DMS114 treated with DMSO at 0.1 percent for 48 hours (cell line): ENCODE results near the gene HCFC1.

ENCODE experiments used
- DNase-seq: peaks from one replicate; lab custom pipeline; 2025; ENCODE audit not compliant: unreplicated experiment; lab: John Stamatoyannopoulos, UW

Gene HCFC1

GRCh38 chrX:153971450-153972367 lies at the start of gene HCFC1:
Gene HCFC1, minus strand, starts transcription at chrX:153971818. Its CDS starts 978 bp downstream, at chrX:153970840.
- DNase-seq: peak; percentile 76

GRCh38 chrX:154021131-154021611 lies 49.6 kb upstream of the HCFC1 start:
- DNase-seq: no peak

GRCh38 chrX:154020536-154021115 lies 49.0 kb upstream of the HCFC1 start:
- DNase-seq: no peak

- peak; percentile 2 for DNase-seq
Observed at GRCh38 chrX:154019633-154020528, 48.3 kb upstream of the HCFC1 start, which contains the start of gene IRAK1. Gene IRAK1, minus strand, starts transcription at chrX:154019902. Its CDS starts 90 bp downstream, at chrX:154019812.

GRCh38 chrX:154019061-154019621 lies 47.5 kb upstream of the HCFC1 start:
- DNase-seq: no peak

- DNase-seq: no peak
Observed at GRCh38 chrX:154018518-154019060, 47.0 kb upstream of the HCFC1 start.

- no peak for DNase-seq
Observed at GRCh38 chrX:154017766-154018517, 46.3 kb upstream of the HCFC1 start.

GRCh38 chrX:154016366-154017076 lies 44.9 kb upstream of the HCFC1 start:
- DNase-seq: no peak

- DNase-seq: no peak
Observed at GRCh38 chrX:154015581-154016264, 44.1 kb upstream of the HCFC1 start.

- DNase-seq: no peak
Observed at GRCh38 chrX:154014429-154015380, 43.1 kb upstream of the HCFC1 start.

GRCh38 chrX:154013614-154014360 lies 42.2 kb upstream of the HCFC1 start:
- DNase-seq: no peak

GRCh38 chrX:154013001-154013421 lies 41.4 kb upstream of the HCFC1 start:
- DNase-seq: no peak

GRCh38 chrX:154012336-154012991 lies 40.8 kb upstream of the HCFC1 start:
- DNase-seq: no peak

GRCh38 chrX:154011376-154012335 lies 40.0 kb upstream of the HCFC1 start:
- no peak for DNase-seq
